K562 (cell line): ENCODE measurements around the gene ZFYVE19. TPM values are rescaled to one million over a fixed set of nuclear protein-coding genes. Genes with fewer than 3 reads are reported as not detected.

Source experiments
- ARNT ChIP-seq, 2 experiments: fragments of 450-650 bp; IDR thresholded peaks; 2 replicates each; pipeline ENCODE4 v1.6.1; 2016; ENCODE audit warnings: mild to moderate bottlenecking in 1 of 2
- BCOR ChIP-seq: fragments of 450-650 bp; IDR thresholded peaks from 2 replicates; pipeline ENCODE4 v1.6.1; 2016
- ELF1 ChIP-seq: fragments of 200-800 bp; sonication (Bioruptor generic); IDR thresholded peaks from 2 replicates; pipeline ENCODE4 v1.6.1; 2016; ENCODE audit warnings: missing genetic modification characterization, missing compliant biosample characterization
- FOXK1 ChIP-seq: sonication (generic); formaldehyde crosslinking; IDR thresholded peaks from 2 replicates; pipeline ENCODE4 v1.8.0; 2022; ENCODE audit warnings: missing genetic modification reagents, mild to moderate bottlenecking, borderline replicate concordance
- HMG20A ChIP-seq: fragments of 450-650 bp; formaldehyde crosslinking; conservative IDR thresholded peaks from 2 replicates; pipeline ENCODE4 v1.4.0; 2020; ENCODE audit warnings: mild to moderate bottlenecking, mixed read lengths
- MAFF ChIP-seq: IDR thresholded peaks from 2 replicates; pipeline ENCODE4 v1.6.1; 2012; ENCODE audit warnings: low read length, improper control_type of control experiment
- RREB1 ChIP-seq: fragments of 250-450 bp; sonication (Bioruptor Pico); IDR thresholded peaks from 2 replicates; pipeline ENCODE4 v1.4.0; 2020
- SFPQ ChIP-seq: fragments of 200-400 bp; formaldehyde crosslinking; IDR thresholded peaks from 2 replicates; pipeline ENCODE4 v1.6.1; 2017; ENCODE audit warnings: mild to moderate bottlenecking, low read depth, low read length, moderate library complexity
- SIN3A ChIP-seq, 2 experiments: fragments of 150-350 bp in 1 of 2; IDR thresholded peaks; 2 replicates each; pipeline ENCODE4 v1.6.1; 2011 to 2016; ENCODE audit warnings: borderline replicate concordance in 2 of 2, low read depth in 2 of 2, low read length in 2 of 2, mild to moderate bottlenecking in 2 of 2, moderate library complexity in 2 of 2; ENCODE audit not compliant: control insufficient read depth in 1 of 2
- SP1 ChIP-seq: sonication (generic); formaldehyde crosslinking; IDR thresholded peaks from 2 replicates; pipeline ENCODE4 v1.8.1; 2022; ENCODE audit warnings: mild to moderate bottlenecking, missing genetic modification reagents
- TBP ChIP-seq: optimal IDR thresholded peaks from 2 replicates; pipeline ENCODE3; 2011; ENCODE audit warnings: low read depth, low read length, improper control_type of control experiment
- ZBTB17 ChIP-seq: fragments of 450-650 bp; formaldehyde crosslinking; IDR thresholded peaks from 2 replicates; pipeline ENCODE4 v1.4.0; 2020; ENCODE audit warnings: mild to moderate bottlenecking
- ZBTB43 ChIP-seq: sonication (generic); formaldehyde crosslinking; IDR thresholded peaks from 2 replicates; pipeline ENCODE4 v1.8.0; 2023; ENCODE audit warnings: mild to moderate bottlenecking, missing genetic modification reagents
- polyA plus RNA-seq, 8 experiments: library from polyadenylated mRNA; depleted of rRNA in 4 of 8; stranded (reverse) in 5 of 8; unstranded in 3 of 8; fragments of >200 nt; fragmentation: Nextera tagmentation in 2 of 8; fragmentation: Illumina TruSeq in 1 of 8; extraction: Ambion mirVana in 2 of 8; extraction: Trizol in 1 of 8; gene quantifications; 2 replicates each; pipeline versions ENCODE4 v1.2.1 to v1.2.3, GENCODE V29; 2011 to 2014; ENCODE audit warnings: inconsistent platforms in 1 of 8, missing spikeins in 1 of 8
- total RNA-seq, 7 experiments: library from RNA; depleted of rRNA in 6 of 7; stranded (reverse); fragments of >200 nt in 6 of 7; fragmentation: Illumina TruSeq in 2 of 7; extraction: Trizol in 2 of 7; gene quantifications; 2 replicates each; pipeline versions ENCODE4 v1.2.1 to v1.2.3, GENCODE V29; 2011 to 2021; ENCODE audit warnings: low replicate concordance in 1 of 7
- TF ChIP-seq, protein P1 (sequence below): sonication (generic); formaldehyde crosslinking; IDR thresholded peaks from 2 replicates; pipeline ENCODE4 v1.8.0; 2022; ENCODE audit warnings: mild to moderate bottlenecking, missing genetic modification reagents, borderline replicate concordance

The ZFYVE19 gene
- total and polyA plus RNA-seq, 9 of the 15 experiments (the other 6 are each of a cell fraction or from before 2014, with no cell fraction given), result 1.5 to 36.8 (median 19.9) TPM

GRCh38 chr15:40807028-40807887 lies at the start of gene ZFYVE19, which contains the start of gene DNAJC17 (continued):
- TF ChIP-seq ZBTB43 (CRISPR knock-in tag) (peak; percentile 77; the same call in 1 of the 2 replicates), FOXK1 (no peak), MAFF (no peak), SIN3A (IDR thresholded peaks at IDR 0.05; ENCODE audit: borderline replicate concordance in 2 of 2, control insufficient read depth in 1 of 2, low read depth in 2 of 2, low read length in 2 of 2) (peak in 1 of 2 experiments; percentile 71; a peak in 1 of 4 replicates), SP1 (CRISPR knock-in tag) (peak; percentile 72; the same call in 1 of the 2 replicates), BCOR (no peak), SFPQ (no peak), ELF1 (tag) (peak; percentile 77; the same call in 1 of the 2 replicates), HMG20A (CRISPR knock-in tag) (no peak), ARNT (IDR thresholded peaks at IDR 0.05) (peak in 1 of 2 experiments; percentile 20; a peak in 1 of 4 replicates), RREB1 (CRISPR knock-in tag) (peak; percentile 86), TBP (peak; percentile 55), ZBTB17 (CRISPR knock-in tag) (peak; percentile 65; the same call in 1 of the 2 replicates)
- TF ChIP-seq, protein P1, sequence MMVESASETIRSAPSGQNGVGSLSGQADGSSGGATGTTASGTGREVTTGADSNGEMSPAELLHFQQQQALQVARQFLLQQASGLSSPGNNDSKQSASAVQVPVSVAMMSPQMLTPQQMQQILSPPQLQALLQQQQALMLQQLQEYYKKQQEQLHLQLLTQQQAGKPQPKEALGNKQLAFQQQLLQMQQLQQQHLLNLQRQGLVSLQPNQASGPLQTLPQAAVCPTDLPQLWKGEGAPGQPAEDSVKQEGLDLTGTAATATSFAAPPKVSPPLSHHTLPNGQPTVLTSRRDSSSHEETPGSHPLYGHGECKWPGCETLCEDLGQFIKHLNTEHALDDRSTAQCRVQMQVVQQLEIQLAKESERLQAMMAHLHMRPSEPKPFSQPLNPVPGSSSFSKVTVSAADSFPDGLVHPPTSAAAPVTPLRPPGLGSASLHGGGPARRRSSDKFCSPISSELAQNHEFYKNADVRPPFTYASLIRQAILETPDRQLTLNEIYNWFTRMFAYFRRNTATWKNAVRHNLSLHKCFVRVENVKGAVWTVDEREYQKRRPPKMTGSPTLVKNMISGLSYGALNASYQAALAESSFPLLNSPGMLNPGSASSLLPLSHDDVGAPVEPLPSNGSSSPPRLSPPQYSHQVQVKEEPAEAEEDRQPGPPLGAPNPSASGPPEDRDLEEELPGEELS (CRISPR knock-in tag), result 0 out of 2 replicates have a peak, but pooled peaks have one; percentile 79
